HG03520 (cell line): ENCODE results near the gene EHD1.

ENCODE experiments used
- ATAC-seq: cut with Tn5 transposase; IDR thresholded peaks from one replicate; pipeline ENCODE4 v1.9.1; 2021; ENCODE audit warnings: mild to moderate bottlenecking, moderate library complexity; ENCODE audit not compliant: unreplicated experiment

Gene EHD1

DNA sequence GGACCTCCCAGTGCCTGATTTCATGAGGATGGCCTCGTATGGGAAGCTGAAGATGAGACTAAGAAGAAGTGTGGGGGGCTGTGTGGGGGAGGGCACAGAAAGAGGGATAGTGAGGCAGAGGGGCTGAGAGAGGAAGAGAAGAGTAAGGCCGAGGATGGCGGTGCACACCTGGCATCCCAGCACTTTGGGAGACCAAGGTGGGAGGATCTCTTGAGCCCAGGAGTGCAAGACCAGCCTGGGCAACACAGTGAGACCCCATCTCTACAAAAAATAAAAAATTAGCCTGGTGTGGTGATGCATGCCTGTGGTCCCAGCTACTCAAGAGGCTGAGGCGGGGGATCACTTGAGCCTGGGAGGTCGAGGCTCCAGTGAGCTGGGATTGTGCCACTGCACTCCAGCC is 13.5 kb upstream of the EHD1 start:
- no peak for ATAC-seq

GRCh38 chr11:64891215-64891848 is 12.9 kb upstream of the EHD1 start:
- no peak for ATAC-seq

DNA sequence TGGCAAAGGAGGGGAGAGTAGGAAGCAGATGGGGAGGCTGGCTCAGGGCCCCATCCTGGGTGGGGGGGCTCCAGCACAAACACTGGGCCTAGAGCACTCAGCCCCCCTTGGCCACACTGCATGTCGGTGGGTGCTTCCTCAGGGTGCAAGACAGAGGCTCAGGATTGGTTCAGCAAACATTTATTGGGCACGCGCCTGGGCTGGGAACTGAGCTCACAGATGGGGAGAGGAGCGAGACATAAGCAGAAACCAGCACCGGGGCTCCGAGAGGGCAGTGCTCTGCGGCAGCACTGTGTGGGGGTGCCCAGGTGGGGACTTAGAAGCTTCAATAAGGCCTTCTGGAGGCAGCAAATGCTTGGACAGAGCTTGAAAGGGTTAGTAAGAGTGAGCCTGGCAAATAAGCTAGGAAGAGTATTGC is 12.1 kb upstream of the EHD1 start:
- ATAC-seq = no peak

DNA sequence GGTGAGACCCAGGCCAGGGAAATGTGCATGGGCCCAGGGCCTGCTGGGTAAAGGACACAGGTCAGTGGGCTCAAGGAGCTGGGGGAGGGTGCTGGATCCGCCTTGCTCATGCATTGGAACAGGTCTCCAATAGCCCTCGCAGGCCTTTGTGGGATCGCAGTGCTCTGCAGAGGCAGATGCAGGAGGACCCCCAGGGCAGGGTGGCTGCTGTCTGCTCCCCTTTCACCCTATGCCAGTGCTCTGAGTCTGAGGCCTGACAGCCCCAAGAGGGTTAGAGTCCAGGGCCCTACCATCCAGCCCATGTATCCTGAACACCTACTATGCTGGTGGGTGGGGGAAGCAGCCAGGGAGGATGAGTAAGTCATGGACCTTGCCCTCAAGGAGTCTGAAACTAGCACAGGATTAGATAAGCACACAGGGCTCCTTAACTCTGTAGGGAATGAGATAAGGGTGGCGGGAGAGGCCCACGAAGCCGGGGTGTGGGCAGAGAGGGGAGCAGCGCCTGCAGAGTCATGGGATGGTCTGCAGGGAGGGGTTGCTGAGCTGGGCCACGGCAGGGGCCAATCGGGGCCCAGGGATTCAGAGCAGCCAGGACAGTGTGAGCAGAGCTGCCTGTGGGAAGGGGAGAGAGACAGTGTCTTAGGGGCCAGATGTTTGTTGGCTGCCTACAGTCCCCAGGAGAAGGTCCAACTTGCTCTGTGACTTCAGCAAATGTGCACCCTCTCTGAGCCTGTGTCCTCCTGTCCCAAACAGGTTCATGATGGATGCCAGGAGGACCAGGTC is 10.5 kb upstream of the EHD1 start:
- ATAC-seq = no peak

DNA sequence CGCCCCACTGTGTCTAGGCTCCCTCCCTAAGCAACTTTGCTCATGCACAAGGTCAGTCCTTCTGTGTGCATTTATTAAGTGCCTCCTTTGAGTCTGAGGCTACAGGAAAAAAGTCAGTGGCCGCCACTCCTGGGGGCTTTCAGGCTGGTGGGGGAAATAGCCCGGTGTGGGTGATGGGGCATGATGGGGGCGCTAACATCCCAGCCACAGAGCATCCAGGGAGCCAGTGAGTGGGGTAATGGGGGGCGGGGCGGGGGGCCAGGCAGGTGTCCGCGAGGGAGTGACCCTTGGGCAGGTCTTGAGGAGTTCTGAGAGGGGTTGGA is 9.9 kb upstream of the EHD1 start:
- no peak for ATAC-seq

GRCh38 chr11:64887757-64888405 is 9.5 kb upstream of the EHD1 start:
- ATAC-seq = peak; percentile 56

DNA sequence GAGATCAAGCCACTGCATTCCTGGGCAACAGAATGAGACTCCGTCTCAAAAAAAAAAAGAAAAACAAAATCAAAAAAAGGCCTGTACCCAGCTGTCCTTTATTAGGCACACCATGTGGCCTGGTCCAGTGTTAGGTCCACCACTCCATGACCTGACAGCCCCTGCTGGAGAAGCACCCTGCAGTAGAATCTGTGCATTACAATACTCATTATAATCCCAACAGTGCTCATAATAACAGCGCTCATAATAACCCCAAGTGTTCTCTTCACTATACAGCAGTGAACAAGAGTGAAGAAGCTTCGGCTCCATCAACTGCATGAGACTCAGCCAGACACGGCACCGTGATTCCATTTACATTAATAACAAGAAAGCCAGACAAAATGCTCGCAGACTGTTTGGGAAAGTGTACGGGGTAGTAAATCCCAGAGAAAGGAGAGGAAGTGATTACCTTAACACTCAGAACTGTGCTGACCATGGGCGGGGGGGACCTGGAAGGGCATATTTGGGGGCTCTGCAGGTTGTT is 8.9 kb upstream of the EHD1 start:
- no peak for ATAC-seq

DNA sequence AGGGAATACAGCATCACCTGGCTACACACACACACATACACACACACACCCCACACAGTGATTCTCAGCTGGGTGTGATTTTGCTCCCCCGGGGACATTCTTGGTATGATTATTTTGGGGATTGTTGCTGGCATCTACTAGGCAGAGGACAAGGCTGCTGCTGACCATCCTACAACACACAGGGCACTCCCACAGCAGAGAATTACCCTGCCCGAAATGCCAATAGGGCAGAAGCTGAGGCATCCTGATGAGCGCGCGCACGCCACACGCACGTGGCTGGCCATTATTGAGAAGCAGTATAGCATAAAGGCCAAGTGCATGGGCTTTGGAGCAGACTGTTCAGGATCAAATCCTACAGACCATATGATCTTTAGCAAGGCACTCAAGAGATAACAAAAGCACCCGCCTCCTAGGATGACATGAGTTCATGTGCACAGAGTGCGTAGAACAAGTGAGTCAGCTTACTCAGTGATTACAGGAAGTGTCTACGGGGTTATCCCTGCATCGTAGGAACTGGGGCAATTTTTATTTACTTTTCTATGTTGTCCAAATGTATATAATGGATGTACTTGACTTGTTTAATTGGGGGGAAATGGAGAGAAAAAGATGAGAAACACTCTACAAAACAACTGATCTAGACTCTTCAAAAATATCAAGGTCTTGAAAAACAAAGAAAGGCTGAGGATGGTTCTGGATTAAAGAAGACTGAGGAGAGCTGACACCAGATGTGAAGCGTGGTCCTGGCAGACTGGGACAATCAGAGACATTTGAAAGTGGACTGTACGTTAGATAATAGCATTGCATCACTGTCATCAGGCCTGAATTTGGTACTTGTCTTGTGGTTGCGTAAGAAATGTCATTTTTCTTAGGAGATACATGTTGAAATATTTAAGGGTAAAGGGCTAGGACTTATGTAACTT is 7.2 kb upstream of the EHD1 start:
- no peak for ATAC-seq

DNA sequence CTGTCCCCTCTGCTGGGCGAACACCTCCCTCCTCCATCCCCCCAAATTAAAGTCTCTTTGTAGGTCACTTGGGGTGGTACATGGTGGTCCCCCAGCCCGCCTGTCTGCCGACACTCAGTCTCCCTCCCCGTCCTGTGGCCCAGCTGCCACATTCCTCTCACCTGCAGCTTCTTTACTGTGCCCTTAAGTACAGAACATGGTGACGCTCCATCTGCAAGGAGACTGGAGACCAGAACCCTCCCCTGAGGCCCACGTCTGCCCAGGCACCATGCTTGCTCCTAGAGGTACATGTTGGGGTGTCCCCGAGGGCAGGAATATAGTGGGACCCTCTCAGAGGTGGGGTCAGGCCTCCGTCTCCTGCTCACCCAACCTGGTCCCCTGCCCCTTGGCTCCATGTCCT is 5.6 kb upstream of the EHD1 start:
- no peak for ATAC-seq

GRCh38 chr11:64883575-64883974 is 5.2 kb upstream of the EHD1 start:
- no peak for ATAC-seq

DNA sequence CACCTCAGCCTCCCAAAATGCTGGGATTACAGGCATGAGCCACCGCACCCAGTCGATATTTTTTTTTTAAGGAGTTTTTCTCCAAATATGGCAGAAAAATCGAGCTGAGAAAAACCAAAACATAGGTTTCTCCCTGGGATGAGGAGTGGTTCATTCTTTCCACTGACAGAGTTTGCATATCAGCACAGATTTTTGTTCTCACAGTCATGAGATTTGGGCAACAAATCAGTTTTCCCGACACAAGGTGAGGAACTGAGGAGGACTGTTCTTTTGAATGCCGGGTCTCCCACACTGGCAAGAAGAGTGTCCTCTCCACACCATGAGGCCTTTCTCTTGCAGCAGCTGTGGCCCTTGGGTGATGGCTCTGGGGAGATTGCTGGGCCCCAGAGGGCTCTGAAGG is 3.8 kb upstream of the EHD1 start:
- no peak for ATAC-seq

DNA sequence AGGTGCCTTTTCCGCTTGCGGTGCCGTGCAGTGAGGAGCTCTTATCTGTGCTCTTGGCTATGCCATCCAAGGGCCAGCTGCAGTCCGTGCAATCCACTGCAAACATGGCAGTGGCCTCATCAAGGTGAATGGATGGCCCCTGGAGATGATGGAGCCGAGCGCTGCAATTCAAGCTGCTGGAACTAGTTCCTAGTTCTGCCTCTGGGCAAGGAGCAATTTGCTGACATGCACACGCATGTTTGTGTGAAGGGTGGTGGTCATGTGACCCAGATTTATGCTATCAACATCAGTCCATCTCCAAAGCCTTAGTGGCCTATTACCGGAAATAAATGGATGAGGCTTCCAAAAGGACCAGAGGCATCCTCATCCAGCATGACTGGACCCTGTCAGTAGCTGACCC is 3.1 kb upstream of the EHD1 start:
- no peak for ATAC-seq

DNA sequence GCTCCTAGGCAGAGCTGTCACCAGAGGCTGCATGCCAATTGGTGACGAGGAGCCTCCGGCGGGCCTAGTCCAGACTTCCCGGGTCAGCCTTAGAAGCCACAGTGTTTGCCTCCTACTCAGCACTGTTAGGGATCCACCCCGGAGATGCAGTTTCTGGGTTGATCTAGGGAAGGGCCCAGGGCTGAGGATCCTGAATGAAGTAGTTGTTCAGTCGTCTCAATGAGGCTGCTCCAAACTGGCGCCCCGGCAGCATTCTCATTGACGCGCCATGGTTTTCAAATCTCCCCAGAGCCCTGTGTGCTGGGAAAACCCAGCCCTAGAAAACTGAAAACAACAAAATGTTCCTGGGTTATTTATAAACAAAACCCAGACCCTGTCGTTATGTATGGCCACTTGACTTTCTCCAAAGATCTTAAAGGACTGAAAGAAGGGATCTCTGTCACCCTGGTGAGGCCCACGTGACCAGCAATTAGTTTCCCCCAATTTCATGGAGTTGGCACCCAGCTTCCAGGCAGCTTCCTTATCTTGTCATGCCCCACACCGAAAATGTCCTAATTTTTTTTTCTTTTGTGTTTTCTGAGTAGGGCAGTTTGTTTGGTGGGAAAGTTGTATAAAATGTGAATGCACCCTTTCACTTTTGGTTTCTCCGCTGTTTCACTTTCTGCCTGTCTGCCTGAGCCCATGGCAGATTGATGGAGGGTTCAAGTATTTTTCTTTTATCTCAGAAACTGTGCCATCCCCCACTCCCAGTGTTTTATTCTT is 2.0 kb upstream of the EHD1 start:
- no peak for ATAC-seq

GRCh38 chr11:64879244-64879900 is 951 bp upstream of the EHD1 start:
- no peak for ATAC-seq

GRCh38 chr11:64878223-64878493 is 263 bp downstream of the EHD1 start:
- ATAC-seq = no peak

DNA sequence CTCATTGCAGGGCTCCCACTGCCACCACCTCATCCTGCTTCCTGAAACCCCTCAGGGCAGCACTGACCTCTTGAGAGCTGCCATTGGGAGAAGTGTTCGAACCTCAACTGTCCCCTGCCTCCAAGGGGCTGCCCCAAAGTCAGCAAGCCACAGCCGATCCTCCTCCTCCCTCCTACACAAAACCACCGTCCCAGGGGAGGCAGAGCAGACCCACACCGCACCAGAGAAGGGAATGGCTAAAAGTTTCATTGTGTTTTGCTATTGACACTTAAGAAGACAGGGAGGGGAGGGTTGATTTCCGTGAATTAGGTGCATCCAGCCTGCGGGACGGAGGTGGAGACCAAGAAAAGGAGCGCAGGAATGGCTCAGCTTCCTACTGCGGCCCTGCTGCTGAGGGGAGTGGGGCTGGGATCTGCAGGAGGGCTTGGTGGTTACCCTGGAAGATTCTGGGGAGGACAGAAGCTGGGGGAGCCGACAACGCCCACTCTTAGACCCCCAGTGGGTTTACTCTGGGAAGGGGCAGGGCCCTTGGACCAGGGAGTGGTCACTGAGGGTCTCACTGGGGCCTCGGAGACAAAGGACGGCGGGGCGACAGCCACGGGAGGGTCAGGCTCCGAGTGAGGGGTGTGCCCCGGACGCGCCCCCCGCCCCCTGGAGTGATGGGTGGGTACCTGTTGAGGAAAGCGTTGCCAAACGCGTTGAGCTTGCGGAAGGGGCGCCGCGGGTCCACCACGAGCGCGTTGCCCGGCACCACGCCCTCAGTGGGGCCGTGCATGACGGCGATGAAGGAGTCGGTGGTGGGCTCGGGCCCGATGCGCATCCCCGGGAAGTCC is 815 bp downstream of the EHD1 start:
- no peak for ATAC-seq

- ATAC-seq = no peak
Observed at GRCh38 chr11:64876835-64877341, 1.5 kb downstream of the EHD1 start.

GRCh38 chr11:64876229-64876750 is 2.1 kb downstream of the EHD1 start:
- ATAC-seq = no peak
